ENCODE data around the gene VN1R4. TPM values are rescaled to one million over a fixed set of nuclear protein-coding genes. Genes with fewer than 3 reads are reported as not detected.
"Not testable (repeated sequence)": the region's sequence is repeated elsewhere in the genome, so short reads cannot be mapped to it uniquely, and the experiment has no call there.

VN1R4 gene
- total and polyA plus RNA-seq, 2 donors from 2014 or later: not detected

GRCh38 chr19:53224606-53225005 is 42.9 kb downstream of the VN1R4 start:
- no peaks in the 10 kb centered on the region for H3K36me3 ChIP-seq (ENCODE audit: control insufficient read depth in 2 of 3, insufficient read depth in 3 of 3, low read length in 3 of 3)
- FAIRE-seq (no peak), DNase-seq (no peak)
- intact Hi-C loops (cut with DNase I): no loop called here
- no peaks in the 10 kb centered on the region for H3K4me1 ChIP-seq (ENCODE audit: control insufficient read depth in 2 of 3, insufficient read depth in 2 of 3, low read depth in 1 of 3, low read length in 3 of 3)
- no peaks in the 10 kb centered on the region for H3K27me3 ChIP-seq (ENCODE audit: control insufficient read depth, insufficient read depth, low read length)
- no peak overlapping the region for H3K27ac ChIP-seq (ENCODE audit: low read depth in 2 of 2, low read length in 2 of 2)
- peaks cover 0 to 53% (median 16%) of the 10 kb centered on the region in 3 donors for H3K9me3 ChIP-seq (ENCODE audit: control insufficient read depth in 2 of 3, insufficient read depth in 1 of 3, low read length in 3 of 3)
- no peak overlapping the region for H3K9ac ChIP-seq (ENCODE audit: low read length in 3 of 3)
- H3K4me3 ChIP-seq (ENCODE audit: low read length in 3 of 3): no peak overlapping the region
- no peak for TF ChIP-seq CTCF (IDR thresholded peaks at IDR 0.05; ENCODE audit: borderline replicate concordance, extremely low read depth, insufficient read depth)

- H3K4me1 ChIP-seq (ENCODE audit: control insufficient read depth in 2 of 3, insufficient read depth in 2 of 3, low read depth in 1 of 3, low read length in 3 of 3); H3K27me3 ChIP-seq (ENCODE audit: control insufficient read depth, insufficient read depth, low read length); intact Hi-C loops (cut with DNase I); H3K4me3 ChIP-seq (ENCODE audit: low read length in 3 of 3); DNase-seq; FAIRE-seq; H3K9ac ChIP-seq (ENCODE audit: low read length in 3 of 3); H3K36me3 ChIP-seq (ENCODE audit: control insufficient read depth in 2 of 3, insufficient read depth in 3 of 3, low read length in 3 of 3); H3K27ac ChIP-seq (ENCODE audit: low read depth in 2 of 2, low read length in 2 of 2): not testable (repeated sequence)
- H3K9me3 ChIP-seq (ENCODE audit: control insufficient read depth in 2 of 3, insufficient read depth in 1 of 3, low read length in 3 of 3): peaks cover 0 to 52% (median 16%) of the 10 kb centered on the region in 3 donors
Measured at GRCh38 chr19:53222716-53223115, 44.8 kb downstream of the VN1R4 start.

Other genes with a start within 250 kb of the VN1R4 start
- not detected for gene ERVV-2, start 223.0 kb downstream of the VN1R4 start, total RNA-seq
- gene ERVV-2, start 223.0 kb downstream of the VN1R4 start, polyA plus RNA-seq (ENCODE audit: insufficient read depth, low read depth, low replicate concordance): not detected
- gene ZNF160, start 164.3 kb downstream of the VN1R4 start, total RNA-seq: 38.2 TPM
- 9.5 TPM for gene ZNF160, start 164.3 kb downstream of the VN1R4 start, polyA plus RNA-seq (ENCODE audit: insufficient read depth, low read depth, low replicate concordance)
- gene ZNF415, start 134.8 kb downstream of the VN1R4 start, total RNA-seq: 12.0 TPM
- 8.8 TPM for gene ZNF415, start 134.8 kb downstream of the VN1R4 start, polyA plus RNA-seq (ENCODE audit: insufficient read depth, low read depth, low replicate concordance)
- 17.6 TPM for gene ZNF347, start 108.7 kb downstream of the VN1R4 start, total RNA-seq
- gene ZNF347, start 108.7 kb downstream of the VN1R4 start, polyA plus RNA-seq (ENCODE audit: insufficient read depth, low read depth, low replicate concordance): 2.3 TPM
- gene ZNF665, start 74.4 kb downstream of the VN1R4 start, total RNA-seq: 5.4 TPM
- gene ZNF665, start 74.4 kb downstream of the VN1R4 start, polyA plus RNA-seq (ENCODE audit: insufficient read depth, low read depth, low replicate concordance): 2.2 TPM
- 24.3 TPM for gene ZNF677, start 12.8 kb downstream of the VN1R4 start, total RNA-seq
- 6.5 TPM for gene ZNF677, start 12.8 kb downstream of the VN1R4 start, polyA plus RNA-seq (ENCODE audit: insufficient read depth, low read depth, low replicate concordance)
- not detected for gene VN1R2, start 9.4 kb downstream of the VN1R4 start, total RNA-seq
- gene VN1R2, start 9.4 kb downstream of the VN1R4 start, polyA plus RNA-seq (ENCODE audit: insufficient read depth, low read depth, low replicate concordance): not detected
- 9.2 TPM for gene ZNF845, start 66.0 kb upstream of the VN1R4 start, total RNA-seq
- 1.9 TPM for gene ZNF845, start 66.0 kb upstream of the VN1R4 start, polyA plus RNA-seq (ENCODE audit: insufficient read depth, low read depth, low replicate concordance)
- gene ZNF525, start 98.0 kb upstream of the VN1R4 start, total RNA-seq: 17.2 TPM
- gene ZNF525, start 98.0 kb upstream of the VN1R4 start, polyA plus RNA-seq (ENCODE audit: insufficient read depth, low read depth, low replicate concordance): 3.9 TPM
- gene ZNF765, start 127.4 kb upstream of the VN1R4 start, total RNA-seq: 10.8 TPM
- 3.0 TPM for gene ZNF765, start 127.4 kb upstream of the VN1R4 start, polyA plus RNA-seq (ENCODE audit: insufficient read depth, low read depth, low replicate concordance)
- gene ZNF761, start 164.3 kb upstream of the VN1R4 start, total RNA-seq: 10.4 TPM
- gene ZNF761, start 164.3 kb upstream of the VN1R4 start, polyA plus RNA-seq (ENCODE audit: insufficient read depth, low read depth, low replicate concordance): 4.9 TPM
- gene ZNF813, start 200.0 kb upstream of the VN1R4 start, total RNA-seq: 5.1 TPM
- 1.2 TPM for gene ZNF813, start 200.0 kb upstream of the VN1R4 start, polyA plus RNA-seq (ENCODE audit: insufficient read depth, low read depth, low replicate concordance)

Measured in kidney (tissue), 14 donors.